A549 (cell line): ENCODE data around the gene STARD4.

ENCODE experiments used
- ATOH8 ChIP-seq: fragments of 250-450 bp; sonication (Bioruptor Pico); IDR thresholded peaks from 2 replicates; pipeline ENCODE4 v1.5.0; 2020; ENCODE audit warnings: low read depth, mild to moderate bottlenecking, moderate library complexity
- CTCF ChIP-seq: fragments of >200 bp; sonication (Bioruptor Twin); formaldehyde crosslinking; IDR thresholded peaks from 3 replicates; pipeline ENCODE4 v1.5.1; 2016
- JUNB ChIP-seq: fragments of >200 bp; sonication (Bioruptor Twin); formaldehyde crosslinking; IDR thresholded peaks from 2 replicates; pipeline ENCODE4 v1.6.1; 2016
- MAFK ChIP-seq: fragments of 450-650 bp; IDR thresholded peaks from 2 replicates; pipeline ENCODE4 v1.6.1; 2014; ENCODE audit not compliant: partially characterized antibody
- MAX ChIP-seq: IDR thresholded peaks from 2 replicates; pipeline ENCODE4 v1.6.1; 2012
- MYC ChIP-seq: IDR thresholded peaks from 2 replicates; pipeline ENCODE4 v1.6.1; 2012; ENCODE audit warnings: mild to moderate bottlenecking, inconsistent platforms, low read length, improper control_type of control experiment, borderline replicate concordance
- POLR2A ChIP-seq: IDR thresholded peaks from 2 replicates; pipeline ENCODE4 v1.6.1; 2012; ENCODE audit warnings: mild to moderate bottlenecking, low read length
- RAD21 ChIP-seq, 2 experiments: fragments of >200 bp in 1 of 2; sonication (Bioruptor Twin) in 1 of 2; formaldehyde crosslinking in 1 of 2; IDR thresholded peaks in 1 of 2; conservative IDR thresholded peaks in 1 of 2; 2 replicates in 1 of 2; 3 replicates in 1 of 2; pipeline ENCODE4 v1.6.1; 2012 to 2018; ENCODE audit warnings: inconsistent platforms in 1 of 2
- RCOR1 ChIP-seq: fragments of 150-350 bp; IDR thresholded peaks from 2 replicates; pipeline ENCODE4 v1.6.1; 2014; ENCODE audit warnings: antibody characterized with exemption, low read length, low read depth
- REST ChIP-seq: fragments of 200-600 bp; sonication (generic); IDR thresholded peaks from 2 replicates; pipeline ENCODE4 v1.6.1; 2016; ENCODE audit warnings: antibody characterized with exemption, mild to moderate bottlenecking, moderate library complexity

GRCh38 chr5:111555760-111556159 lies 43.4 kb upstream of the STARD4 start:
- no peak for TF ChIP-seq MAFK
- no peak for TF ChIP-seq CTCF
- no peak for TF ChIP-seq ATOH8 (CRISPR knock-in tag)
- no peak for TF ChIP-seq POLR2A
- TF ChIP-seq JUNB: no peak
- no peak for TF ChIP-seq MAX
- no peak for TF ChIP-seq RCOR1
- no peak for TF ChIP-seq RAD21 (conservative IDR thresholded peaks at IDR 0.05 in 1 of 2, IDR thresholded peaks at IDR 0.05 in 1 of 2)
- no peak for TF ChIP-seq MYC
- TF ChIP-seq REST: no peak; the same call in 1 of the 2 replicates
